DMS153 (cell line): ENCODE measurements around the gene NRG3.

Experiments
- DNase-seq: peaks from one replicate; lab custom pipeline; 2025; lab: John Stamatoyannopoulos, UW

The NRG3 gene

DNA sequence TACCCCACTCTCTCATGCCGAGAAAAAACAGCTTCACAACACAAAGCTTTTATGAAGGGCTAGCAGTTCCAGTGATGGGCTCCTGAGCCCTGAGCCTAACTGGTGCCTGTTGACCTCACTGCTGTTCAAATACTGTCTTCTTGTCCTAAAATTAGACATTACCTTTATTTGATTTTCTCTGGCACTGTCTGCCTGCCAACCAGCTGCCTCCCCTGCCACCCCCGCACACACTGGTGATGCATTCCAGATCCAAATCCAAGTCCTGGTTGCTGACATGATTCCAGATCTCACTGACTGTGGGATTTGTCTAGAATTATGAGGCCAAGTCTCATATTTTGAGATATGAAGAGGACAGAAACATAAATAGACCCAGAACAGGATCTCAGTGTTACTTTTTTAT lies 816.2 kb downstream of the NRG3 start:
- DNase-seq = no peak

DNA sequence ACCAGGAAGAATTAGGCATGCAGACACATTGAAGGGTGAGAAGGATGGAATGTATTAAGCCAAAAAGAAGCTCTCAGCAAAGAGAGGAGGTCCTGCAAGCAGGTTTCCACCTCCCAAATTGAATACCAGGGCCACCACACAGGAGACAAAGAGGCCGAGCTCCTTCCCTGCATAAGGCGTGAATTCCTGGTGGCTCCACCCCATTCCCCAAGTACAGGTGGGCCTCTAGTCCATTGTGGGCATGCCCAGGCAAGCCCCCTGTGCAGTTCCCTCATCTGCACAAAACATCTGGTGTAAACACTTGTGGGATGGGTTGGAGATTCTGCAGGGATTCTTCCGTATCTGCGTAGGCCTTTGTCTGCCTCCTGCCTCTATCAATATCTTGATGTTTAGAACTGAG lies 817.5 kb downstream of the NRG3 start:
- no peak for DNase-seq

- no peak for DNase-seq
Observed at GRCh38 chr10:82721831-82722230, 846.8 kb downstream of the NRG3 start.

- DNase-seq = no peak
Observed at GRCh38 chr10:82722273-82722672, 847.3 kb downstream of the NRG3 start.

DNA sequence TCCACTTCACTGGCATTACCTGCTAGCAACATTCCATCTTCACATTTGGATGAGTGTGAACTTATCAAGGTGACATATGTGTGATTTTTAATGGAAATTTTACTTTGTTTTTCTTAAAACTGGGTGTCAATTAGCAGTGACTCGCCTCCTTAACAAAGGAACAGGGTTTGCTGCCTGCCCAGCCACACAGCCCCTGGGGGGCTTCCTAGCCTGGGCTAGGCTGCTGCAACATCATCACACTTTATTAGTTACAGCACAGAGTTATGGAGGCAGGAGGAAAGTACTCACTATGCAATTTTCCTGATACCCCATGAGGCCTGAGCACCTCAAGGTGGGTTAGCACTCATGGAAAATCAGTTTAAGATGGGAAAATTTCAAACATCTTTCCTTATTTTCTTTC lies 861.3 kb downstream of the NRG3 start:
- DNase-seq = no peak

DNA sequence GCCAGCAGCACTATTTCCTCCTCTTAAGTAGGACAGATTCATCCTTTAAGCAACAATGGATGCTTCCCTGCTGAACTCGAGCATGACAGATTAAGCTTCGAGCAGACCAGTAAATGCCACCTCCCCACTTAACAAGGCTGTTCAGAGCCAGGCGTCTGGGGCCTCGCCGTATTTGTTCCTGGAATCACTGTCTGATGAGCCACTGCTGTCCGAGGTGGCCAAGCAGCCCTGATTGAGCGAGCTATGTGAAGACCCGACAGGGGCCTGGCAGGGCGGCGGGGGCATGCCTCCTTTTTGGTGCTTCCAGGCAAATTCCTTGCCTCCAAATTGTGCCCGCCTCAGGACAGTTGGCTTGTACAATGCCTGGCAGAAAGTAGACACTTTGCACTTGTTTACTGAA lies 862.6 kb downstream of the NRG3 start:
- DNase-seq = no peak

DNA sequence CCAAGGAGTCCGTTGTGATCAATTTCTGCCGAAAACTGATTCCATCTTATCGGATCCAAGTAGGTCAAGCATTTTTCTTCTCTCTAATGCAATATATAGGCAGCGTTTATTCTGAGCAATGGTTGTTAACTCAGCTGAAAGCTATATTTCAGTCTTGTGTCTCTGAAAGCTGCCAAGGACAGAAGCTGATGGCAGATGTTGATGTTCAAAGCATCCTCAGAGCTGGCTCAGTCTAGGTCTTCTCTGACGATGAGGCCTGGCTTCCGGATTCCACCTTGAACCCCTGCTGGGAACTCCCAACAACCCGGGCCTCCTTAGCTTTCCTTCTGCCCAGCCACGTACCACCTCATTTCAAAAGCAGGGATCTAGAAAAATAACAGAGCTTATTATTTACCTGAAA lies 863.6 kb downstream of the NRG3 start:
- DNase-seq = no peak

DNA sequence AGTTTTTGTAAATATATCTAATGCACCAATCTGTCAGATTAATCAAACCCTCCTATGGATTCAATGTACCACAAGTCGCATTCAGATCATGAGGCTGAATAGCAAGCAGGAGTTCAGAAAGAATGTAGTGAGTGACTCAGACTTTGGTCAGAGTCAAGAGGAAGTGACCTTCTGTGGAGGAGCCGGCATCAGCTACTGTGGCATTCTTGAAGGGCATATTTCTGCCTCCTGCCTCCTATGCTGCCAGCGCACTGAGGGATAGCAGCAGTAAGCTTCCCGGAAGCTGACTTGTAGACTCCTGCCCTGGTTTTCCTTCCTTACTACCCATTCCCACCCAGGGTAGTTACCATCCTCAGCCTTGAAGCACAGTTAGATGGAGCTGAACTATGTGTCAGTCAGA lies 867.5 kb downstream of the NRG3 start:
- DNase-seq = no peak

GRCh38 chr10:82742898-82743297 lies 867.9 kb downstream of the NRG3 start:
- DNase-seq = no peak

DNA sequence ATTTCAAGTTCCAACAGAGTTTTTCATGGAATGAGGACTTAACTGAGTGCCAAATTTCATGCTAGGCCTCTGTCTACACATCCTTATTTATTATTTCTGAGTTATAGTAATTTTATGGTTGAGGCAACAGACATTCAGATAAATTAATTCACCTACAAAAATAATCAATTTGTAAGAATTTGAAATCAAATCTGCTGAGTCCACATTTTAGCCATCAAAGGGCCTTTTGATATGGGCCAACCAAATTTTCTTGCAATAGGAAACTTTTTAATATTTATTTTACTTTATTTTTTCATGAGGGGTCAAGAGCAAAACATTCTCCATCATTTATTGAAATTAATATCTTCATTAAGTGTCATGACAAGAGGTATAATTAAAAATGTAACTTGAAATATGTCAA lies 875.5 kb downstream of the NRG3 start:
- no peak for DNase-seq

- DNase-seq = no peak
Observed at GRCh38 chr10:82757397-82757796, 882.4 kb downstream of the NRG3 start.

DNA sequence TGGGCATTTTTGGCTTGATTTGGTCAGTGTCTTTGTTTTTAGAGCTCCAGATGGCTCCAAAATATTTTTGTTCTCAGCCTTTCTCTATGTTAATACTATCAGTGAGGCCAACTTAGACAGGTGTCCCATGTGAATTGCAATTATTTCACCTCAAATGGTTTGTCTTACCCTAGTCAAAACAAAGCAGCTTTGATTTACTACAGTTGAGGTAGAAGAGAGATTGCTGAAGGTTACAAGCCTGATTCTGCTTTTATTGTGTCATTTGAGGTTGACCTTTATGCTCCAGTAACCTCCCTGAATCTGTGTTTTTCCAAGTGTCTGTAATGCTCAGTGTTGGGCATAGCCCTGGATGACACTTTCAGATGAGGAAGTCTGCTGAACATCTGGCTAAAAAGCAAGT lies 882.9 kb downstream of the NRG3 start:
- DNase-seq = no peak

DNA sequence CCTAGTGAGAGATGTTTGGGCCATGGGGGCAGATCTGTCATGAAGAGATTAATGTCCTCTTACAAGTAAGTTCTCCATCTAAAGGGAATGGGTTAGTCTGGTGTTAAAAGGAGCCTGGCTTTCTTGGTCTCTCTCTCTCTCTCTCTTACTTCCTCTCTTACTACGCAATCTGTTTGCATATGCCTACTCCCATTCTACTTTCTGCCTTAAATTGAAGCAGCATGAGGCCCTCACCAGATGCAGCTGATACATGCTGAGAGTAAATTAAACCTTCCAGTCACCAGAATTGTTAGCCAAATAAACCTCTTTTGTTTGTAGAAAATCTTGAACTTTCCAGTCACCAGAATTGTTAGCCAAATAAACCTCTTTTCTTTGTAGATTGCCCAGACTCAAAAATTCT lies 884.1 kb downstream of the NRG3 start:
- DNase-seq = no peak

DNA sequence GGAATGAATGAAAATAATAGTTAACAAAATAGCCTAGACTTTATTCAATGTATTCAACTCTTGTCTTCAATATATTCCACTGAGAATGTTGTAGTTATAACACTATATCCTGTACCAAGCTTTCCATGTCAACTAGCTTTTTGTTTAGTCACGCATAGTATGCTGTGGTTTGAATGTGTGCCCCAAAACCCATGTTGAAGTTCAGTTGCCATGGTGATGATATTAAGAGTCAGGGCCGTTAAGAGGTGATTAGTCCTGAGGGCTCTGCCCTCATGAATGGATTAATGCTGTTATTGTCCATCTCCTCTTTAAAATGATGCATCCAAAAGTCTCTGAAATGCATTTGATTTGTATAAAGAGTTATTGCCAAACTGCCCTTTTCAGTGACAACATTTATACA lies 887.6 kb downstream of the NRG3 start:
- DNase-seq = no peak

- no peak for DNase-seq
Observed at GRCh38 chr10:82768040-82768439, 893.0 kb downstream of the NRG3 start.

GRCh38 chr10:82778908-82779307 lies 903.9 kb downstream of the NRG3 start:
- DNase-seq = no peak

GRCh38 chr10:82796510-82796909 lies 921.5 kb downstream of the NRG3 start:
- no peak for DNase-seq

GRCh38 chr10:82801289-82801688 lies 926.3 kb downstream of the NRG3 start:
- no peak for DNase-seq

DNA sequence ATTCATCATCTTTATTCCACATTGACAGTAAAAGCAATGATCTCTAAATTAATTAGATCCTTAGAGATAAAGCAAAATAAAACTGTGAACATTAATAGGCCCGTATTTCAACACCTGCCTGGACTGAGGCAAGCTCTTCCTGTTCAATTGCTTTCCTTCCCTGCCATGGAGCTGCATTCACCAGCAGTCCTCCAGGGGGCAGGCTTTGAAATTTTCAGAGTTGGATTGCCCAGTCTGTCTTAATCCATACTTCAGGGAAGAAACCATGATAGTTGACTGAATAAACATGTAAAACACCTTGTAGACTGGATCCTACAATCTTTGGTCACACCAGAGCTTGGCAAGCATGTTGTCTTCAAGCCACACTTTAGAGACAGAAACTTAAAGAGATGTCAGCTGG lies 936.6 kb downstream of the NRG3 start:
- no peak for DNase-seq

DNA sequence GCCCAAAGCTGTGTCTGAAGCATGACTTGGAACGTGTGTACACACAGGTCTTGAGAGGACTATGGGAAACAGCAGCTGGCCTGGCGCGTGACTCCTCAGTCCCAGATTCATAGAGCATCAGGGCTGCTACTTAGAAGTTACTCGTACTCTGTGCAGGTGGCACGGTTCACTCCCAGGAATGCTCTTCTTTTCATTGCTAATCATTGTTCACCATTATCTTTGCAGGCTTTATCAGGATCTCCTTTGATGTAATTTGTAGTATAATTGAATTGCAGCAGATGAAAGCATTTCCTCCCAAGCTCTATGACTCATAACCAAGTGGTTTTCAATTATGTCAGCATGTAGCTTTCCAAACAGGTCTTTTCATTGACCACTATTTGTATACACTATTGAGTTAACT lies 938.9 kb downstream of the NRG3 start:
- DNase-seq = peak; percentile 8

DNA sequence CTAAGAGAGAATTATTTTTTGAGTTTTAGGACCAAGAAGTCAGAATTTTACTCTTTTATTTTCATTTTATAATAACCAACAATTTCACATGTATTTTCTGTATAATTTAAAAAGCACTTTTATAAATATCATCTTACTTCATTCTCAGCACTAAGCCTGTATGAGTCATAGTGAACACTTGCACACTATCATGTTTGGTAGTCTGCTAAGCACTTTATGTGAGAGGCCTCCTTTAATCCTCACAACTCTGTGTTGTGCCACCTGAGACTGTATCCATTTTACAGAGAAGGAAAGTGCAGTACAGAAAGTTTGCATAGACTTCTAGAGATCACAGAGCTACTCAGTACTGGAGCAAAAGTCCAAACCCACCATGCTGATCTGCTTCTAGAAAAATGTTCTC lies 939.6 kb downstream of the NRG3 start:
- DNase-seq = no peak

DNA sequence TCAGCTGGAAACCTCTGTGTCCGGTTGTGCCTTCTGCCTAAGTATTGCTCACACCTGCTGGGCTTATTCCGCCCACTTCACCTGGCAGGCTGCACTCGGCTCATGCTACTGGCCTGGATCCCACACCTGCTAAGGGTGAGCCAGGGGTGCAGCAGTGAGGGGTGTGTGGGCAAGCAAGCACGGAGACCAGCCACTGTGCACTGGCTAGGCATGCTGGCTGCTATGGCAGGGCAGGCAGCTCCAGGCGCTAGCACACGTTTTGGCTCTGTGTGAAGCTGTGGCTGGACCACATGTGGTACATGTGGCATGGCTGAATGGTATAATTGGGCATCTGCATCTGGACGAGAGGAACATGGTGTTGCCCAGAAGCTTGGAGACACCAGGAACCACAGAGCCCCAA lies 940.7 kb downstream of the NRG3 start:
- DNase-seq = no peak

GRCh38 chr10:82817676-82818422 lies 942.9 kb downstream of the NRG3 start:
- no peak for DNase-seq

DNA sequence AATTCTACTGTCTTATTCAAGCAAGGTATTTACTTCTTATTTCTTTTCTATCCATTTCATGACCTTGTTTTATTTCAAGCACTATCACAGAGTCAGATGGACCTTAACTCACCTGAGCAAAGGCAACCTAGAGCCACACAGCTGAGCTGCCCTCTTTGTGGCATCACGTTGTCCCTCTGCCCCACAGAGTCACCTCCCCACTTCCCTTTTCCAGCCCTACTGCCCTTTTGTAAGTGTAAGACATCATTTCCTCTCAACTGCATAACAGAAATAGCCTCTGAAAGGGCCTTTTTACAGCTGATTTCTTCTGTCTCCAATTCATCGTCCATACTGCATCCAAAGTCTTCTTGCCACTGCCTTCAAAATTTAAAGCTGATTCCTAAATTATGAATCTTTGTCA lies 946.0 kb downstream of the NRG3 start:
- no peak for DNase-seq

- DNase-seq = no peak
Observed at GRCh38 chr10:82826132-82826531, 951.1 kb downstream of the NRG3 start.
